Pancreas (tissue), 10 donors: ENCODE results near the gene C14orf93. TPM values are rescaled to one million over a fixed set of nuclear protein-coding genes. Genes with fewer than 3 reads are reported as not detected.
A peak's percentile ranks its signal among the peaks of the same experiment; 100 is the strongest.

Experiments used
- ATAC-seq, 4 donors: fragments of 200-7000 bp; cut with Tn5 transposase; one replicate each; pipeline versions ENCODE4 v1.8.0 to v1.9.1; 2020; ENCODE audit warnings: mild to moderate bottlenecking in 4 of 4, moderate library complexity in 4 of 4
- DNase-seq, 6 donors: peaks; one replicate each; pipeline ENCODE4 v3.0.0-alpha.2; 2020
- FAIRE-seq: peaks from 2 replicates; lab custom pipeline; 2012; peaks lifted over from hg19 to GRCh38; lab: Jason Lieb, UNC
- H3K27ac ChIP-seq, 4 donors: fragments of 200-600 bp; sonication (generic); 1 replicate in 3 of 4; 2 replicates in 1 of 4; pipeline versions ENCODE4 v1.5.0 to v1.8.0; 2020
- H3K27me3 ChIP-seq, 4 donors: fragments of 200-600 bp; one replicate each; pipeline ENCODE4 v1.8.0; 2021
- H3K36me3 ChIP-seq, 3 donors: fragments of 200-600 bp; sonication (generic) in 1 of 3; one replicate each; pipeline versions ENCODE4 v1.5.0 to v1.8.0; 2020 to 2021
- H3K4me1 ChIP-seq, 3 donors: fragments of 200-600 bp; one replicate each; pipeline ENCODE4 v1.8.0; 2021
- H3K4me3 ChIP-seq, 4 donors: fragments of 200-600 bp; sonication (generic) in 2 of 4; one replicate each; pipeline versions ENCODE4 v1.5.0 to v1.8.0; 2020 to 2021
- H3K9me3 ChIP-seq, 4 donors: fragments of 200-600 bp; one replicate each; pipeline ENCODE4 v1.8.0; 2021
- WGBS, 2 donors: extraction: QIAGEN DNeasy Blood & Tissue Kit; methylation state at CpG; one replicate each; pipeline ENCODE4 v1.1.7; 2013; 5-methylcytosine and 5-hydroxymethylcytosine counted together
- intact Hi-C, 3 donors: fragments of 100-400 bp; cut with DNase I; formaldehyde crosslinking; loops; one replicate each; pipeline versions ENCODE4 v1.11.1 to v1.14.2; 2022
- polyA plus RNA-seq, 2 donors: library from polyadenylated mRNA; stranded (reverse); fragments of 200-250 nt; gene quantifications; one replicate each; pipeline ENCODE4 v1.2.3, GENCODE V29; 2013
- total RNA-seq, 6 donors: library from RNA; stranded (reverse); fragmentation: NEBNext Ultra II Directional in 4 of 6; extraction: Animal tissue kit (Norgen Biotek cat#: 25700) in 4 of 6; gene quantifications; one replicate each; pipeline versions ENCODE4 v1.2.1 to v1.2.4, GENCODE V29; 2021 to 2023
- TF ChIP-seq, protein P1 (sequence below), 4 donors: fragments of 200-600 bp; sonication (generic) in 3 of 4; IDR thresholded peaks; one replicate each; pipeline versions ENCODE4 v1.5.0 to v1.8.0; 2021; ENCODE audit warnings: antibody characterized with exemption in 4 of 4
- donor health status: healthy with polysubstance abuse.
- donor health status: DM: no; HTN: no; CAD: no; lungs with moderate emphysema.
- donor health status: DM: no; HTN: no; CAD: no.
- donor health status: control.
- donor health status: control.
- donor health status: Bipolar disorder and iron deficiency.
- donor health status: DM: yes; HTN: yes; CAD: no.
- donor health status: DM: no; HTN: no; CAD: no.
- donor health status: DM: no; HTN: no; CAD: no.
- donor health status: DM: yes; HTN: yes; CAD: no.

C14orf93 gene
- total and polyA plus RNA-seq, 8 donors = 4.3 to 11.3 (median 6.5) TPM

DNA sequence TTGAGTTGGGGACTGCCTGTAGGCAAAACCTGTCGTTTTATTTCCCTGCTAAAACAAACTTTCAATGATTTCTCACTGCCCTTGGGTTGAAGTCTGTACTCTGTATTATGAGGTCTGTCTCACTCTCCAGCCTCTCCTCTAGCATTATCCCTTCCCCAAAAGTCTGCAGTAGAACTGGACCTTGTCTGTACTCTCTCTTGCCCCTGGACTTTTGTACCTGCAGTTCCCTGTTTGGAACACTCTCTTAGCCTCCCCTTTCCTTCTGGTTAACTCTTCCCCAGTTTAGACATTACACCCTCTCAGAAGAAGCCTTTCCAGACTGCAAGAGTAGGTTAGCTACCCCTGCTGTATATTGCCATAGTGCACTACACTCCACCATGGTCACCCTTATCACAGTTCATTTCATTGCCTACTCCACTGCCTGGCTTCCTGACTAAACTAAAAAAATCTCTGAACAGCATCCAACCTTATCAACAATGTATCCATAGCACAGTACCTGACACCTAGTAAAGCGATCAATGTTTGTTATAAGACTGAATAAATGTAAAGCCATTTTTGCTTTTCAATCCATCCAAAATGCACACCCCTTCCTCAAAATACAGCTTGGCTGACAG, 23.9 kb downstream of the C14orf93 start:
- no peaks in the 10 kb centered on the region for H3K9me3 ChIP-seq
- intact Hi-C loops = loop anchor here in 2 of 3 donors (2.0 to 5.0 kb wide), 2 partner anchors 71 to 73 kb away; partner anchors contain the start of gene CDH24 (in 1 of the 2)
- TF ChIP-seq, protein P1, sequence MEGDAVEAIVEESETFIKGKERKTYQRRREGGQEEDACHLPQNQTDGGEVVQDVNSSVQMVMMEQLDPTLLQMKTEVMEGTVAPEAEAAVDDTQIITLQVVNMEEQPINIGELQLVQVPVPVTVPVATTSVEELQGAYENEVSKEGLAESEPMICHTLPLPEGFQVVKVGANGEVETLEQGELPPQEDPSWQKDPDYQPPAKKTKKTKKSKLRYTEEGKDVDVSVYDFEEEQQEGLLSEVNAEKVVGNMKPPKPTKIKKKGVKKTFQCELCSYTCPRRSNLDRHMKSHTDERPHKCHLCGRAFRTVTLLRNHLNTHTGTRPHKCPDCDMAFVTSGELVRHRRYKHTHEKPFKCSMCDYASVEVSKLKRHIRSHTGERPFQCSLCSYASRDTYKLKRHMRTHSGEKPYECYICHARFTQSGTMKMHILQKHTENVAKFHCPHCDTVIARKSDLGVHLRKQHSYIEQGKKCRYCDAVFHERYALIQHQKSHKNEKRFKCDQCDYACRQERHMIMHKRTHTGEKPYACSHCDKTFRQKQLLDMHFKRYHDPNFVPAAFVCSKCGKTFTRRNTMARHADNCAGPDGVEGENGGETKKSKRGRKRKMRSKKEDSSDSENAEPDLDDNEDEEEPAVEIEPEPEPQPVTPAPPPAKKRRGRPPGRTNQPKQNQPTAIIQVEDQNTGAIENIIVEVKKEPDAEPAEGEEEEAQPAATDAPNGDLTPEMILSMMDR (IDR thresholded peaks at IDR 0.05) = no peak
- peaks cover 0 to 5% (median 0%) of the 10 kb centered on the region in 3 donors for H3K4me1 ChIP-seq
- ATAC-seq (no peak), FAIRE-seq (no peak), DNase-seq (no peak)
- no peak overlapping the region for H3K27ac ChIP-seq
- 25 to 30% methylated on average over 2 of the region's 2 CpGs for WGBS, 2 donors
- no peaks in the 10 kb centered on the region for H3K36me3 ChIP-seq
- H3K27me3 ChIP-seq = no peaks in the 10 kb centered on the region
- no peak overlapping the region for H3K4me3 ChIP-seq

DNA sequence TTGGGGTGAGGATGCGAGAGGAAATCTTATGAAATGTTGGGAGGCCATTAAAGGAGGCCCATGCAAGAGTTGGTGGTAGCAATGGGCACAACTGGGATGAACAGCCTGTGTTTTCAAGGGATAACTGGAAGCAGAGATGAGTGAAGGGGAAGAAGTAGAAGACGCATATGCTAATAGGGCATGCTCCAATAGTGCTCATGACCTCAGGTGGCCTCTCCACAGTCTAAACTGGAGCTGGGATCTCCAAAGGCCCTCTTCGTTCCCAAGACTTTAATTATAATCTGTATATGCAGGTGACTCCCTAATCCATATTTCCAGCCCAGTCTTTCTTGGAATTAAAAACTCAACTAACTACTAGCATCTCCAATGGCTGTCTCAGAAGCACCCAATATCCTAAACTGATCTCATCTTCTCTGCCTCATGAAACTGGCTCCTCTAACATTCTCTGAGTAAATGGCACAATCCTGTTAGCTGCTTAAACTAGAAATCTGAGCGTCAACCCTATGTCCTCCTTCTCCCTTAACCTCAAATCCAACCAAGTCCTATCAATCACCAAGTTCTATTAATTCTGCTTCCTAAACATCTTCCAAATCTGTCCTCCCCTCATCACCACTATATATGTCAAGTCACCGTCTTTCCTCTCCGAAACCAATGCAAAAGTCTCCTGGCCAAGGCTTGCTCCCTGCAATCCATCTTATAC, 24.8 kb downstream of the C14orf93 start:
- WGBS, 2 donors = 88 to 93% methylated on average over 6 of the region's 6 CpGs
- TF ChIP-seq, protein P1 (IDR thresholded peaks at IDR 0.05) = no peak
- Histone ChIP-seq H3K27ac (no peak overlapping the region), H3K27me3 (no peaks in the 10 kb centered on the region), H3K36me3 (no peaks in the 10 kb centered on the region), H3K4me1 (peaks cover 0 to 9% (median 3%) of the 10 kb centered on the region in 3 donors), H3K9me3 (no peaks in the 10 kb centered on the region), H3K4me3 (no peak overlapping the region)
- ATAC-seq (no peak), DNase-seq (no peak), FAIRE-seq (no peak)
- intact Hi-C loops = loop anchor here in 1 of 3 donors (5.0 kb wide), 1 partner anchor 72 kb away; the partner anchor contains the start of gene CDH24

DNA sequence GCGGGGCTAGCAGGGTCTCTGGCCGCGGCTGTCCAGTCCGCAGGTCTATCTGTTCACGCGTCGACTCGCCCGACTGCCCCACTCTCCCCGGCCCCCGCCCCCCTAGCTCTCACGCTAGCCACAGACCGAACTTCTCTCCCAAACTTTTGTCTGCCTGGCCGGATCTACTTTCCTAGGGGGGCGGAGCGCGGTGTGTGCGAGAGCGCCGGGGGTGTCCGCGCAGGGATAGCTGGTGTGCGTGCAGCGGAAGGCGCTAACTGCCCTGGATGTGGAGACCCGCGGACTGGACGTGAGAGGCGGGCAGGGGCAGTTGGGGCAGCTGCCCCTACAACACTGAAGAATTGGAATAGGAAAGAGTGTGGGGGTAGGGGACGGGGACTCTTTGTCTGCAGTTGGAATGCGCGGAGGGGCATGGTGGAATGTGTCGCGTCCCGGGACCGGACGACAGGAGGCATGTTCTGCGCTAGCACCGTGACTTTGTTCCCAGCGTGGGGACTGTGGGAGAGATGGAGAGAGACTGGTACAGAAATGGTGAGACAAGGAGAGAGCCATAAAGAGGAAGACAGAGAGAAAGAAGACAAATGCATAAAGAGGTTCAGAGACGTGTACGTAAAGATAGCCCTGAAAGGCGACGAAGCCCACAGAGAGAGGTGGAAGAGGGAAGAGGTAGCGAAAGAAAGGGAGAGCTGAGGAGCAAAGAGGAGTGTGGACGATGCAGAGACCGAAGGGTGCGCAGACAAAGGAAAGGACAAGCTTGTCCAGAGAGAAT, 27.3 kb downstream of the C14orf93 start, which contains the start of gene AJUBA:
TSS of gene AJUBA (minus strand) at position 75 of the 769 bp plus-strand sequence. CDS start 285 bp downstream, outside the sequence.
- intact Hi-C loops = no loop called here

DNA sequence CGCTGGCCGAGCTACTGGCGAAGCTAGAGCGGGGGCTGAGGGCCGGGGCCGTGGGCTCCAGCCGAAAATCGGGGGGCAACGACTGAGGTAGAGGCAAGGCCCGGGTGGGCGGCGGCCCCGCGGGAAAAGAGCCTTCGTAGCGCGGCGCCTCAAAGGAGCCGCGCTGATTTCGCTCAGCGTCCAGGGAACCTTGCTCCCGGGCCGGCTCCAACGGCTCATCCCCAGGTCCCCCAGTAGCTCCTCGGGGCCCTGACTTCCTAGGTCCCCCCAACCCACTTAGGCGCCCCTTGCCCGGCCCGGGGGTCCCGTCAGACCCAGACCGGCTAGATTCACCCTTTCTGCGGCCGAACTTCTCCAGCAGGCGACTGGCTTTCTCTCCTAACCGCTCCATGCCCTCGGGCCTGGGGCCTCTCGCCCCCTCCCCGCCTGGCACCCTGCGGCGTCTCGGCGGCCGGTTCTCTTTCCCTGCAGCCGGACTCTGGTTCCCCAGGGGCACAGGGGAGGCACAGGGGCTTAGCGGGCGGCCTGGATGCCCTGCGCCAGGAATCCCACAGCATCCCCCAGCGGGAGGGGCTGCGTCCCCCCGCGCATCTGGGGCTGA, 28.0 kb downstream of the C14orf93 start:
- Histone ChIP-seq H3K4me1 (peaks cover 18 to 30% (median 19%) of the 10 kb centered on the region in 3 donors), H3K9me3 (no peaks in the 10 kb centered on the region), H3K27me3 (no peaks in the 10 kb centered on the region), H3K27ac (peak overlapping the region; percentile 24 to 70 (median 56)), H3K36me3 (no peaks in the 10 kb centered on the region), H3K4me3 (peak overlapping the region; percentile 59 to 74 (median 72))
- ATAC-seq (peak in 3 of 4 donors; percentile 0 to 2 (median 1)), FAIRE-seq (no peak), DNase-seq (peak in 3 of 6 donors; percentile 25 to 77 (median 67))
- TF ChIP-seq, protein P1 (IDR thresholded peaks at IDR 0.05) = no peak
- intact Hi-C loops = no loop called here
- WGBS, 2 donors = 1% methylated on average over 36 to 51 of the region's 51 CpGs

More for the DNA sequence above, 27.3 kb downstream of the C14orf93 start, which contains the start of gene AJUBA:
- peak; percentile 81 to 92 (median 85) for DNase-seq
- Histone ChIP-seq H3K9me3 (no peaks in the 10 kb centered on the region), H3K27me3 (no peaks in the 10 kb centered on the region), H3K4me1 (peaks cover 13 to 23% (median 13%) of the 10 kb centered on the region in 3 donors), H3K4me3 (peak within 1 kb of the TSS; percentile 59 to 74 (median 72)), H3K36me3 (no peaks in the 10 kb centered on the region), H3K27ac (peak within 1 kb of the TSS; percentile 24 to 70 (median 56))
- ATAC-seq = peak; percentile 71 to 83 (median 78)
- 0 to 1% methylated on average over 48 of the region's 48 CpGs for WGBS, 2 donors
- FAIRE-seq = no peak
- TF ChIP-seq, protein P1 (IDR thresholded peaks at IDR 0.05) = no peak
